Kidney capillary endothelial cell (primary cell): ENCODE measurements around the gene WDR33.
"Not testable (repeated sequence)": the region's sequence is repeated elsewhere in the genome, so short reads cannot be mapped to it uniquely, and the experiment has no call there.

Source experiments
- DNase-seq: peaks from one replicate; pipeline ENCODE4 v3.0.0-alpha.2; 2018; ENCODE audit warnings: low spot score

The WDR33 gene

DNA sequence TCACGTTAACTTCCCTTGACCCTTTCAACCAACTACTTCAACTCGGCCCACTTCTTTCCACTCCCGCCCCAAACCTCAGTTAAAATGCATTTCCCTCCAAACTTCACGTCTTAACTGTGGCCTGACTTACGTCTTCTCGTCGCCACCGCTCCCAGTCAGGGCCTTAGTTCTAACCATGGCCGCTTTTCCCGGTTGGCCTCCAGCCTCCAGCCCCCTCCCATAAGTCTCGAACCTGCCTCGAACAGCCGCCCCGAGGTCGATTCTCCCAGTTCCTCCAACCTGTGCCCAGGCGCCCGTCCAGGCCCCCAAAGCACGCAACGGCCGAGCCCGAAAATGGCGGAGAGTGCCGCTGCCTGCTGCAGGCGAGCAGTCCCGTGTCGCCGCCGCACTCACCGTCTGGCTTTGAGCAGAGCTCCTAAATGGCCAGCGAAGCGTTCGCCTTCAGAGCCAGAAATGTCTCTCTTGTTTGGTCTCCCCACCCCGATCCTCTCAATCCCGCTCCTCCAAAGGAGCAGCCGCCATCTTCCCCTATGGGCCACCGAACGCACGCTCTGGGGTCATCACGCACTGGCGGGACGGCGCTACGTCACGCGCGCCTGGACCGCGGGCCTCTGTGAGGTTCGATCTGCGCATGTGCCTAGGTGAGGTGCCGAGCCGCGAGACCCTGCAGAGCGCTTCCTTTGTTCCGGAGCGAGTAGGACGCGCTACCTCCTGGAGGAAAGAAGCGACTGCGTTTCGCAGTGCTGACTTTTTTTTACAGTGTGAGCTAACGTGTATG, at the start of gene WDR33:
WDR33 (minus strand) TSS at position 553 of the 778 bp plus-strand sequence. CDS start 40,190 bp downstream, outside the sequence.
- DNase-seq: peak; percentile 85

DNA sequence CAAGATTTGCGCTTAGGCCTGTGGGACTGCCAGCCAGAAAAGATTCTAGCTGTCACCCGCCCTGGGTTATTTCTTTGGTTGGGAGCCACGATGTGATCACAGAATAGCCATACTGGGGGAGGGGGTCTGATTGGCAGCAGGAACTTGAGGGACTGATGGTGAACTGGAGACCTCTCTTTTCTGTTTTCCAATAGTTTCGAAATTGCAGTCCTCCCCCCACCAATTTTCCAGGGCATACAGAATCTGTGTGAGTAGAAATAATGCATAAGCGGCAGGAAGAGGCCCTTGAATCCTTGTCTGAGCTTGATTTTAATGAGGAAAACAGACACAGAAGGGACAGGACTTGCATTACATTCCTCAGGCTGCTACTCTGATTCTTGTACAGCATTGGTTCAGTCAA, 49.2 kb upstream of the WDR33 start:
- DNase-seq: no peak

DNA sequence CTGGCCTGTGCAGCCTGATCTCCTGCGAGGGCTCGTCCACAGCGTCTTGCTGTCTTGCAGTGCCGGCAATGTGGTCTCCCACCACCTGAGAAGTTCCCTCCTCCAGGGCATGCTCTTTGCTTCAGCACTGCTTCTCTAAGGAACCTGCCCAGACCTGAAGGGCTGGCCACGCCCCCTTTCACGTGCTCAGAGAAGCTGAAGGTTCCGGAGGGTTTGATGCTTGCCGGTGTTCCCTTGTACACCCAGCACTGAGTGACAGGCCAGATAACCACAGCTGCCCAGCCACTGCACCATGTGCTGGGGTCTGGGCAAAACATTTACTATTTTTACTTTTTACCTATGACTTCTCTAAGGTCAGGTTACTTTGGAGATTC, 48.7 kb upstream of the WDR33 start:
- no peak for DNase-seq

DNA sequence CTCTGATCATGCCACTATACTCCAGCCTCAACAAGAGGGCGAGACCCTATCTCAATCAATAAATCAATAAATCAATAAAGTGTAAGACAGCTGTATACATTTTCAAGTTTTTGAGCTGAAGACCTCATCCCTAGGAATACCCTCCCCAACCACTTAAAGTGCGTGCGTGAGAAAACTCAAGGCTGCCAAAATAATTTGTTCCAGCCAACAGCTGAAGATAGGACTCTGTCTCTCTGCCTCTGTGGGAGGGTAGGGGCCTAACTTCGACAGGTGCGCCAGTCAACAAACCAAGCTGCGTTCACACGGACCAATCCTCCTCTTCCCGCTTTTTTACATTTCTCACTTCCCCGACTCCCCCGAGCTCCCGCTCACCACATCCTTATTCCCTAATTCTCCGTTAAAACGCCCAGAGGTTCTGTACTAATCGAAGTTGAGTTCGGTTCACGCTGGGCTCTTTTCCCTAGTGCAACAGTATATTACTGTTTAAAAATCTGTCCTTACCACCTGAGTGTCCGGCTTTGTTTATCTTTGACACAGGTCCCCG, 46.4 kb upstream of the WDR33 start:
- no peak for DNase-seq

DNA sequence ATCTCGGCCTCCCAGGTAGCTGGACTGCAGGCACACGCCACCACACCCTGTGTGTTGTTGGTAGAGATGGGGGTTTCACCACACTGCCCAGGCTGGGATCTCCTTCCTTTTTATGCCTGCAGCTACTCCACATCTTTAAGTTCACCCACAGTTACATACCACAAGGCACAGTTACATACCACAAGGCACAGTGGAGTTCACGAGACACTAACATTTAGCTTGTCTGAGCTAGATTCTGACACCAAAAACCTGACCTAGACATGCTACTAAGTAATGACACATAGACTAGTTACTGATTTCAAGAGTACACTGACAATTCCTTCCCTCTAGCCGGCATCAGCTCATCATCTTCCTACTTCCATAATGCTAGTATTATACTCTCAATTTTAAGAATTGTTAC, 42.7 kb upstream of the WDR33 start:
- DNase-seq: no peak

DNA sequence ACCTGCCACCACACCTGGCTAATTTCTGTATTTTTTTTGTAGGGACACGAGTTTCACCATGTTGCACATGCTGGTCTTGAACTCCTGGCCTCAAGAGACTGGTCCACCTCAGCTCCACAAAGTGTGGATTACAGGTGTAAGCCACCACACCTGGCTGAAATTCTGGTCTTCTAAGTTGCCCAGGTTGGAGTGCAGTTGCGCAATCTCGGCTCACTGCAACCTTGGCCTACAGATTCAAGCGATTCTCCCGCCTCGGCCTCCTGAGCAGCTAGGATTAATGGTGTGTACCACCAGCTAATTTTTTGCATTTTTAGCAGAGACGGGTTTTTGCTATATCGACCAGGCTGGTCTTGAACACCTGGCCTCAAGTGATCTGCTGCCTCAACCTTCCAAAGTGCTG, 41.4 kb upstream of the WDR33 start:
- DNase-seq: no peak

DNA sequence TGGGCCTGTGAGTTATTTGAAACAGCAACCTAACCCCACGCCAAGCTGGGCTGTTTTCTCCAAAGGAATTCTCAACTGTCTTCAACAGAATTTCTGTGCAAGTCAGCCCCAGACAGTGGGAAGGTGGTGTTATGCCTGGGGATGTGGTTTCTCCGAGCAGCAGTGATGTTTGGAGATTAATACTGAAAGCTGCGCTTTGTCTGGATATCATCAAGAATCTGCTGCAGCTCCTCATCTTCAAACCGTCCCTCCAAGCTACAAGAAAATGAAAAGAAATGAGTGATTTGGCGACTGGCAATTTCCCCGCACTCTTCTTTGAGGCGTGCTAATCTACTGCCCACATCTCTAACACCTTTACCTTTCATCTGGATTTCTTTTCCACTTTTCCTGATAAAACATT, 37.0 kb upstream of the WDR33 start:
- no peak for DNase-seq

DNA sequence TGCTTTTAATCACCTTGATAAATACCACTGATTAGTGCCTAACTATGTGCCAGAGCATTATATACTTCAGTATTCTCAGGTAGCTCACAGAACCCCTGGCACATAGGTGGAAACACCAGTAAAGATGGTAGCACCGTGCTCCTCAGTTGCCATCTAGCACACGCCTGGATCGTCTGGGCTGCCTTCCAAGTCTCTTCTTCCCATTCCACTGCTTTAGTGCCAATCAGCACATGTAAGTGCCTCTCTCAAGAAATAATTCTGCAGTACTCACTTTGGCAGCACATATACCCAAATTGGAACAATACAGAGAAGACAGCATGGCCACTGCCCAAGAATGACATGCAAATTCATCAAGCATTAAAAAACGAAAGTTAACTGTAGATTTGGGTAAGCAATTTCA, 34.0 kb upstream of the WDR33 start:
- no peak for DNase-seq

DNA sequence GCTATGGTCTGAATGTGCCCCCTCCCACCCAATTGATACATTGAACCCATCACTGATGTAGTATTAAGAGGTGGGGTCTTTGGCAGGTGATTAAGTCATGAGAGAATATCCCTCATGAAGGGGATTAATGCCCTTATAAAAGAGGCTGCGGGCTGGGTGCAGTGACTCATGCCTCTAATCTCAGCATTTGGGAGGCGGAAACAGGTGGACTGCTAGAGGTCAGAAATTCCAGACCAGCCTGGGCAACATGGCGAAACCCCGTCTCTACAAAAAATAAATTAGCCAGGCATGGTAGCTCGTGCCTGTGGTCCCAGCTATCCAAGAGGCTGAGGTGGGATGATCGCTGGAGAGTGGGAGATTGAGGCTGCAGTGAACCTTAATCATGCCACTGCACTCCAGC, 32.7 kb upstream of the WDR33 start:
- no peak for DNase-seq

DNA sequence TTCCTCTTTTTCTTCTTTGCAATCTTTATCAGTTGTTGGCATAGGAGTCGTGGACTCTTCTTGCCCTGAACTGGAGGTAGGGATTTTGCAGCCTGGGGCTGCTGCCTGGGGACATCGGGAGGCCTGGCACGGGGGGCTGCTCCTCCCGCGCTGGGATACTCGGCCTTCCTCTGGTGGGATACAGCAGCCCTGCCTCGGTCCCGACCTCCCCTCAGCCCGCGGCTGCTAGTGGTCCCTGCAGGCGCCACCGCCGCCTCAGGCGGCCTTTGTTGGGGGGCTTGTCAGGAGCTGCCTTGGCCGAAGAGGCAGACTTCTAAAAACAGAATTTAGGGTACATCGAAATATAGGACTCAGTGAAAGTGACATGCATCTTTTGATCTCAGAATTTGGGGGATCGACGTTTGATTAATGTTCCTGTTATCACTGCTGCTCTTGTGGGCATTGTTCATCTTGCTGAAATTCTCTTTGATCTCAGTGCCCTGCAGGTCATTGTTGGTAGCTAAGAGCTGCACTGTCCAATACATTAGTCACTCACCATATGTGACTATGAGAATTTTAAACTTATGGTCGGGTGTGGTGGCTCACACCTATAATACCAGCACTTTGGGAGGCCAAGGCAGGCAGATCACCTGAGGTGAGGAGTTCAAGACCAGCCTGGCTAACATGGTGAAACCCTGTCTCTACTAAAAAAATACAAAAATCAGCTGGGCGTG, 30.7 kb upstream of the WDR33 start:
- no peak for DNase-seq

DNA sequence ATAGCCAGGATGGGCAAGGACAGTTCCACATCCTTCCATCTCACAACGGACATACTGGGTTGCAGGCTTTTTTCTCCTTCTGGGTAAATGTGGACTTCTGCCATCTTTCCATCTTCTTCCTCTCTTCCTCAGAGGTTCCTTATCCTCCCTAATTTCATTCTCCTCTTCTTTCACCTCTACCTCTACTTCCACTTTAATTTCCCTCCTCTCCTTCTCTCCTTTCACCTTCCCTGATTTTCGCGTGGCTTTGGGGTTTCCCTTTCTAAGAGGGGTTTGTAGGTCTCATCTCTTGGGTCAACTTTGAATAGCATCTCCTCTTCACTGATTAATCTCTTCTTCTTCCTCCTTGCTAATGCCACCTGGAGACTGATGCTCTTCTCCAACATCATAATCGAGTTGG, 29.9 kb upstream of the WDR33 start:
- no peak for DNase-seq

DNA sequence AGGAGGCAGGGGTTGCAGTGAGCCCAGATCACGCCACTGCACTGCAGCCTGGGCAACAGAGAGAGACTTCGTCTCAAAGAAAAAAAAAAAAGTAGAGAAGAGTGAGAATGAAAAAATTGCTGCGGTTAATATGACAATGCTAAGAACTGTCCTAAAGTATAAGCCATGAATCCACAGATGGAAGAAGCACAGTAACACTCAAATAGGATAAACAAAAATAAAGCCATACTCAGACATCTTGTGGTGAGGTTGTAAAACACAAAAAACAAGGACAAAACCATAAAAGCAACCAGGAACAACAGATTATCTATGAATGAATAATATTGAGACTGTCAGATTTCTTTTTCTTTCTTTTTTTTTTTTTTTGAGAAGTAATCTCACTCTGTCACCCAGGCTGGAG, 24.0 kb upstream of the WDR33 start:
- no peak for DNase-seq

DNA sequence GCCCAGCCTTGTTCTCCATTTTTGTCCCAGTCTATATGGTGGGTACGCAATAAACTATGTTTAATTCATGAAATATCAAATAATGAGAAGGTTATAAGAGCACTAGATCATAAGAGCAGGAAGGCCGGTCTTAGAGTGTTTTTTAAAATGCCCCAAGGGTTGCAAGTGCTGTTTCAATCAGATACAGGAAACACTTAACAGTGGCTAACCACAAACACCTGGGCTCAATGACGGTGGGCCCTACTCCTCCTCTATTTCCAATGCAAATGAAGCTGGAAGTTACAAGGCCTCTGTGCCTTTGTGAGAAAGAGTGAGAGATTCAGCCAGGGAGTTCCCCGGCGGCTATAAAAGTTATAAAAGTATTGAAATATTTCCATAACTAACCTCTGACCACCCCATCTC, 18.9 kb upstream of the WDR33 start:
- DNase-seq: no peak

DNA sequence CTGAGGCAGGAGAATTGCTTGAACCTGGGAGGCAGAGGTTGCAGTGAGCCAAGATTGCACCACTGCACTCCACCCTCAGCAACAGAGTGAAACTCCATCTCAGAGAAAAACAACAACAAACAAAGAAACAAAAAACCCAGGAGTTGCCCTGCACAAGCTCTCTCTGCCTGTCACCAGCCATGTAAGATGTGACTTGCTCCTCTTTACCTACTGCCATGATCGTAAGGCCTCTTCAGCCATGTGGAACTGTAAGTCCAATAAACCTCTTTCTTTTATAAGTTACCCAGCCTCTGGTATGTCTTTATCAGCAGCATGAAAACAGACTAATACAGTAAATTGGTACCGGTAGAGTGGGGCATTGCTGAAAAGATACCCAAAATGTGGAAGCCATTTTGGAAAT, 15.7 kb upstream of the WDR33 start:
- DNase-seq: not testable (repeated sequence)

DNA sequence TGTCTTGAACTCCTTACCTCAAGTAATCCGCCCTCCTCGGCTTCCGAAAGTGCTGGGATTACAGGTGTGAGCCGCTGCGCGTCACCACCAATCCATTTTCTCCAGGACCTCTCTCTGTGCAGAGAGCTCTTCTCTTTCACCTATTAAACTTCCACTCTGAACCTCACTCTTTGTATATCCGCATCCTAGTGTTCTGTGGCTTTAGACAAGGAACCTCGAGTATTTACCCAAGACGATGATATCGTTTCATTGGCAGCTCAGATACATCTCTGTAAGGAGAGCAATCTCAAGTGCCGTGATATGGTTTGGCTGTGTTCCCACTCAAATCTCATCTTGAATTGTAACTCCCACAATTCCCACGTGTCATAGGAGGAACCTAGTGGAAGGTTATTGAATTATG, 15.1 kb upstream of the WDR33 start:
- DNase-seq: no peak

DNA sequence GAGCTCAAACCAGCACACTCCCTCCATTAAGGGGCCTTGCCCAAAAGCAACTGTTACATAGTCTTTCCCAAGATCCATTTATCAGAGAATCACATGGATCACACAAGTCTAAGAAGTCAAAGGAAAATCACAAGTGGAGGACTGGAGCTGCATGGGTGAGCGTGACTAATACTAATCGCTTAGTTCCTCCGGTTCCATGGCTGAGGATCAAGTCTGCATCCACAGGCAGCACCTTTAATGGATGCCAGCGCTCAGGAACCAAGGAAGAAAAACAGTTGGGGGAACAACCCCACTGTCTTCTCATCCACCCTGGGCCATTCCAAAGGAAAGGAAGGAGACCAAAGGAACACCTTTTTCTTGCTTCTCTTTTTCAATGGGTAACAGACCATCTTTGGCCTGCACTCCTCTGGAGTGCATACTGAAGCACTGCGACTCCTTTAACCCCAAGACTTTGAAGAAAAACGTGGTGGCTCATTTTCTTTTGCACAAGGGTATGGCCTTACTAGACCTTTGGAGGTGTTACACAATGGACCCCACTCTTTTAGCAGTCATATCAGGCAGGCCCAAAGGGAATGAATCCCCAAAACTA, 9.2 kb upstream of the WDR33 start:
- no peak for DNase-seq

DNA sequence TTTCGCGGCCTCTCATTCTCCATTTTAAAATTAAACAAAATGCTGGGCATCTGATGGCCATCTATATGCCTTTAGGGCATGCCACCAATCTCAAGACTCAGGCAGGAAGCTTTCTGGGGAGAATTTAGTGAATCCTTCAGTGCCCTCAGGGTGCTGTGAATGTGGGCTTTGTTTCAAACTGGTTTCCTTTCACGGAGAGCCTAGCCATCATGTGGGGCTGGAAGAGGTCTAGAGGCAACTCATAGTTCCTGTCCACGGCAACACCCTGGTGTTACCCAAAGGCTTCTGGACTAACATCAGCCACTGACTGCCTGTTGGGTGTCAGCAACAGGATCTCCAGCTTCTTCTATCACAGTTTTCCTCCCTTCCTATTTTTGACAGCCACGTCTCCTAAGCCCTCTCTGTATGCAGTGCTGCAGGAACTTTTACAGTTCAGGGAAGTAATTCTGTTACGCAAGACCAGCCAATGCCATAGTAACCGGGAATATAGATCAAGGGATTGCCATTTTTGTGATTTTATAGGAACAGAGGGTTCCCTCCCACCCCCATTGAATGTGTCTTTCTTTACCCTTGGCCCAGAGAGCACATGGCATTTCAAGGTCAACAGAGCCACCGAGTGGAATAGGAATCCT, 7.9 kb upstream of the WDR33 start:
- DNase-seq: no peak

DNA sequence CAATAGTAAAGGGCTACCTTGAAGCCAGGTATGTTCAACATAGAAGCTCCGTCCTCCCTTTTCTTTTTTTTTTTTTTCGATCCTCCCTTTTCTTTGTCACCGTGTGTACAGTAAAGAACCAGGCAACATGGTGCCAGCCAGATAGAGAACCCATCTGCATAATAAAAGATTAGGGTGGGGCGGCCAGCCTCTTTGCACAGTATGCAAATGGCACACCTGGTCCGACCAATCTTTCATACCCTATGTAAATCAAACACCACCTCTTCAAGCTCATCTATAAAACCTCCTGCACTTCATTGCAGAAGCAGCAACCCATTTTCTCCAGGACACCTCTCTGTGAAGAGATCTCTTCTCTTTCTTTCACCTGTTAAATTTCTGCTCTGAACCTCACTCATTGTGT, 7.3 kb upstream of the WDR33 start:
- DNase-seq: no peak

DNA sequence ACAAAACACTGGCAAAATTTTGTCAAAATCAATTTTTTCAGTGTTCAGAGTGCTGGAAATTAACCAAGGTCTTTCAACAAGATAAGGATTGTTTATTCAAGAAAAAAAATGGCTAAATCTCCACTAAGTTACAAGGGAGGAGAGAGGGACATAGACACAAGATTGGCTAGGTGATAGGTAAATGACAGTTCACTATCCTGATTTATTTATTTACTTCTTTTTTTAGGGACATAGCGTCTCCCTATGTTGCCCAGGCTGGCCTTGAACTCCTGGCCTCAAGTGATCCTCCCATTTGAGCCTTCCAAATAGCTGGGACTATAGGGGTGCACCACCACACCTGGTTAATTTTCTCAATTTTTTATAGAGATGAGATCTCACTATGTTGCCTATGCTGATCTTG, 3.7 kb upstream of the WDR33 start:
- DNase-seq: no peak

DNA sequence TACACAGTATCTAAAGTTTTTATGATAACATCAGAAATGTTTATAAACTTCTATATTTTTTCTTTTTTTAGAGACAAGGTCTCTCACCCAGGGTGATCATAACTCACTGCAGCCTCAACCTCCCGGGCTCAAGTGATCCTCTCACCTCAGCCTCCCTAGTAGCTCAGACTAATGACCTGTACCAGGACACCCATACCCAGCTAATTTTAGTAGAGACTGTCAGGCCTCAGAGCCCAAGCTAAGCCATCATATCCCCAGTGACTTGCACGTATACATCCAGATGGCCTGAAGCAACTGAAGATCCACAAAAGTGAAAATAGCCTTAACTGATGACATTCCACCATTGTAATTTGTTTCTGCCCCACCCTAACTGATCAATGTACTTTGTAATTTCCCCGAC, 1.5 kb upstream of the WDR33 start:
- DNase-seq: not testable (repeated sequence)

DNA sequence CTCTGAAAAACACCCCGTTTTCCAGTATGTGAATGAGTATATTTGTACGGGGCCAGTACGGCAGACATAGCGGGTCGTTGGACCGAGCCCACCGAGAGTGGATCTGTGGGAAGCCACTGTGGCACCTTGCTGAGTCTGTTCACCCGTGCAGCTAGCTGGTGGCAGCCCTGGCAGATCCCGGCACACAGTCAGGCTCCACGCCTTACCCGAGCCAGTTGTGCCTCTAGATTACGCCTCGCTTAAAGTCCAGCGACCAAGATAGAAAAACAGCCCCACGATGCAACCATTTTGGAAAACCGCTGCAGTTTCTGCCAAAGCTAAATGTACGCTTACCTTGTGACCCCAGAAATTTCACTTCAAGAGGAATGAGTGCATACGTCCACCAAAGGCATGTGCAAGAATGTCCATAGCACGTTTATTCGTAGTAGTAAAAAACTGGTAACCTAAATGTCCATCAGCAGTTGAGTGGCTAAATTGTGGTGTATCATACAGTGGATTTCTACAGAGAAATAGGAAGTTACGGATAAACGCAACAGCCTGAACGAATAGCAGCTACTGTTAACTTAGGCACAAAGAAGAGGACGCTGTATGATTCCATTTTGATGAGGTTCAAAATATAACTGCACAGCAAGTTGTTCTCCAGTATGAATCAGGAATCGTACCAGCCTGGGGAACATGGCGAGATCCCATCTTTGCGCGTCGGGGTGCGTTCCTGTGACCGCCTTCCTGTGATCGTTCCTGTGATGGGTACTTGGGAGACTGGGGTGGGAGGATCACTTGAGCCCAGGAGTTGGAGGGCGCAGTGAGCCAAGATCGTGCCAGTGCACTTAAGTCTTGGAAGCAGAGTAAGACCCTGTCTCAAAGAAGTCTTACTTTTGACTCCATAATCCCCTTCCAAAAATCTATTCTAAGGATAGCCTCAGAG, 688 bp upstream of the WDR33 start:
- DNase-seq: no peak
